Activated CD4-positive, alpha-beta T cell treated with anti-CD3 and anti-CD28 coated beads, Interleukin-2, amount 10 ng/mL, durations not matched to agents 24 days and 14 days (primary cell): ENCODE measurements around the gene ANKH. TPM values are rescaled to one million over a fixed set of nuclear protein-coding genes. Genes with fewer than 3 reads are reported as not detected.
"Not testable (repeated sequence)": the region's sequence is repeated elsewhere in the genome, so short reads cannot be mapped to it uniquely, and the experiment has no call there.

ENCODE experiments used
- DNase-seq: peaks from one replicate; pipeline ENCODE4 v3.0.0; 2022
- H3K27ac Mint-ChIP-seq: one replicate; pipeline ENCODE4 v1.8.0; 2022; ENCODE audit warnings: mild to moderate bottlenecking, mixed read lengths
- H3K27me3 Mint-ChIP-seq: one replicate; pipeline ENCODE4 v1.8.0; 2022; ENCODE audit warnings: mixed read lengths
- H3K36me3 Mint-ChIP-seq: one replicate; pipeline ENCODE4 v1.8.0; 2022; ENCODE audit warnings: low read depth, mild to moderate bottlenecking, mixed read lengths
- H3K4me1 Mint-ChIP-seq: one replicate; pipeline ENCODE4 v1.8.0; 2021; ENCODE audit warnings: mixed read lengths
- H3K4me3 Mint-ChIP-seq: one replicate; pipeline ENCODE4 v1.8.0; 2022; ENCODE audit warnings: mild to moderate bottlenecking, moderate library complexity, mixed read lengths
- H3K9me3 Mint-ChIP-seq: one replicate; pipeline ENCODE4 v1.8.0; 2021; ENCODE audit warnings: mixed read lengths
- intact Hi-C: fragments of 100-400 bp; cut with micrococcal nuclease; formaldehyde crosslinking; loops from one replicate; pipeline ENCODE4 v1.15.1; 2023
- total RNA-seq: library from RNA; stranded (reverse); gene quantifications from 2 replicates; pipeline ENCODE4 v1.2.3, GENCODE V29; 2022

Gene ANKH
- total RNA-seq, 1 donor from 2014 or later: 46.7 TPM

GRCh38 chr5:14859980-14860379 is 11.6 kb downstream of the ANKH start:
- H3K36me3 Mint-ChIP-seq: peaks cover 3% of the 10 kb centered on the region
- no peak overlapping the region for H3K27ac Mint-ChIP-seq
- no peak overlapping the region for H3K4me3 Mint-ChIP-seq
- DNase-seq: no peak
- intact Hi-C loops: no loop called here
- no peaks in the 10 kb centered on the region for H3K27me3 Mint-ChIP-seq
- no peaks in the 10 kb centered on the region for H3K9me3 Mint-ChIP-seq
- peaks cover 5% of the 10 kb centered on the region for H3K4me1 Mint-ChIP-seq

GRCh38 chr5:14859150-14859549 is 12.4 kb downstream of the ANKH start:
- no peak overlapping the region for H3K27ac Mint-ChIP-seq
- no peaks in the 10 kb centered on the region for H3K27me3 Mint-ChIP-seq
- intact Hi-C loops: no loop called here
- no peak overlapping the region for H3K4me3 Mint-ChIP-seq
- DNase-seq: no peak
- no peaks in the 10 kb centered on the region for H3K9me3 Mint-ChIP-seq
- H3K4me1 Mint-ChIP-seq: peaks cover 9% of the 10 kb centered on the region
- H3K36me3 Mint-ChIP-seq: peaks cover 3% of the 10 kb centered on the region

- DNase-seq: no peak
- Mint-ChIP-seq H3K36me3 (peaks cover 3% of the 10 kb centered on the region), H3K27ac (no peak overlapping the region), H3K9me3 (no peaks in the 10 kb centered on the region), H3K27me3 (no peaks in the 10 kb centered on the region), H3K4me3 (no peak overlapping the region), H3K4me1 (peaks cover 6% of the 10 kb centered on the region)
- intact Hi-C loops: no loop called here
These were observed 16.2 kb downstream of the ANKH start for GRCh38 chr5:14855366-14855765.

GRCh38 chr5:14854799-14855198 is 16.8 kb downstream of the ANKH start:
- H3K4me3 Mint-ChIP-seq: no peak overlapping the region
- no peaks in the 10 kb centered on the region for H3K9me3 Mint-ChIP-seq
- H3K27ac Mint-ChIP-seq: no peak overlapping the region
- DNase-seq: no peak
- peaks cover 3% of the 10 kb centered on the region for H3K36me3 Mint-ChIP-seq
- intact Hi-C loops: no loop called here
- peaks cover 6% of the 10 kb centered on the region for H3K4me1 Mint-ChIP-seq
- no peaks in the 10 kb centered on the region for H3K27me3 Mint-ChIP-seq

GRCh38 chr5:14853685-14854084 is 17.9 kb downstream of the ANKH start:
- Mint-ChIP-seq H3K4me1 (peaks cover 6% of the 10 kb centered on the region), H3K36me3 (no peaks in the 10 kb centered on the region), H3K9me3 (no peaks in the 10 kb centered on the region), H3K4me3 (no peak overlapping the region), H3K27ac (no peak overlapping the region), H3K27me3 (no peaks in the 10 kb centered on the region)
- intact Hi-C loops: no loop called here
- DNase-seq: no peak

- Mint-ChIP-seq H3K27ac (no peak overlapping the region), H3K4me3 (no peak overlapping the region), H3K4me1 (peaks cover 6% of the 10 kb centered on the region), H3K36me3 (peaks cover 3% of the 10 kb centered on the region), H3K27me3 (no peaks in the 10 kb centered on the region), H3K9me3 (no peaks in the 10 kb centered on the region)
- intact Hi-C loops: no loop called here
- no peak for DNase-seq
These were observed 18.8 kb downstream of the ANKH start for GRCh38 chr5:14852779-14853178.

- Mint-ChIP-seq H3K4me3 (no peak overlapping the region), H3K27ac (no peak overlapping the region), H3K9me3 (no peaks in the 10 kb centered on the region), H3K27me3 (no peaks in the 10 kb centered on the region), H3K36me3 (peaks cover 3% of the 10 kb centered on the region), H3K4me1 (peaks cover 6% of the 10 kb centered on the region)
- DNase-seq: no peak
- intact Hi-C loops: no loop called here
These were observed 19.5 kb downstream of the ANKH start for GRCh38 chr5:14851999-14852526.

- peaks cover 3% of the 10 kb centered on the region for H3K36me3 Mint-ChIP-seq
- intact Hi-C loops: no loop called here
- peaks cover 6% of the 10 kb centered on the region for H3K4me1 Mint-ChIP-seq
These were observed 20.0 kb downstream of the ANKH start for GRCh38 chr5:14851597-14851996.

GRCh38 chr5:14851050-14851419 is 20.5 kb downstream of the ANKH start:
- DNase-seq: no peak
- Mint-ChIP-seq H3K4me3 (no peak overlapping the region), H3K36me3 (peaks cover 3% of the 10 kb centered on the region), H3K27ac (no peak overlapping the region), H3K4me1 (peaks cover 6% of the 10 kb centered on the region), H3K27me3 (no peaks in the 10 kb centered on the region), H3K9me3 (no peaks in the 10 kb centered on the region)
- intact Hi-C loops: no loop called here

More at GRCh38 chr5:14851597-14851996, 20.0 kb downstream of the ANKH start:
- no peak overlapping the region for H3K27ac Mint-ChIP-seq
- DNase-seq: no peak
- H3K27me3 Mint-ChIP-seq: no peaks in the 10 kb centered on the region
- no peaks in the 10 kb centered on the region for H3K9me3 Mint-ChIP-seq
- no peak overlapping the region for H3K4me3 Mint-ChIP-seq

GRCh38 chr5:14850419-14851049 is 21.0 kb downstream of the ANKH start:
- H3K4me3 Mint-ChIP-seq: no peak overlapping the region
- intact Hi-C loops: no loop called here

GRCh38 chr5:14849516-14850294 is 21.9 kb downstream of the ANKH start:
- no peaks in the 10 kb centered on the region for H3K27me3 Mint-ChIP-seq
- no peak overlapping the region for H3K4me3 Mint-ChIP-seq
- H3K4me1 Mint-ChIP-seq: peaks cover under 1% of the 10 kb centered on the region
- H3K9me3 Mint-ChIP-seq: no peaks in the 10 kb centered on the region
- intact Hi-C loops: no loop called here
- H3K36me3 Mint-ChIP-seq: peaks cover 3% of the 10 kb centered on the region
- no peak overlapping the region for H3K27ac Mint-ChIP-seq
- no peak for DNase-seq

More at GRCh38 chr5:14850419-14851049, 21.0 kb downstream of the ANKH start:
- Mint-ChIP-seq H3K36me3 (peaks cover 3% of the 10 kb centered on the region), H3K9me3 (no peaks in the 10 kb centered on the region), H3K27me3 (no peaks in the 10 kb centered on the region), H3K4me1 (peaks cover 6% of the 10 kb centered on the region), H3K27ac (no peak overlapping the region)
- DNase-seq: no peak

- DNase-seq, H3K27ac Mint-ChIP-seq, intact Hi-C loops, H3K36me3 Mint-ChIP-seq, H3K4me1 Mint-ChIP-seq, H3K9me3 Mint-ChIP-seq, H3K27me3 Mint-ChIP-seq, H3K4me3 Mint-ChIP-seq: not testable (repeated sequence)
These were observed 22.6 kb downstream of the ANKH start for GRCh38 chr5:14848942-14849341.

GRCh38 chr5:14848385-14848784 is 23.2 kb downstream of the ANKH start:
- Mint-ChIP-seq H3K36me3 (peaks cover 3% of the 10 kb centered on the region), H3K27me3 (no peaks in the 10 kb centered on the region), H3K9me3 (no peaks in the 10 kb centered on the region), H3K4me1 (no peaks in the 10 kb centered on the region), H3K4me3 (no peak overlapping the region), H3K27ac (no peak overlapping the region)
- intact Hi-C loops: no loop called here
- DNase-seq: no peak

- no peak overlapping the region for H3K27ac Mint-ChIP-seq
- H3K9me3 Mint-ChIP-seq: no peaks in the 10 kb centered on the region
- peaks cover 3% of the 10 kb centered on the region for H3K36me3 Mint-ChIP-seq
- no peaks in the 10 kb centered on the region for H3K4me1 Mint-ChIP-seq
- no peak for DNase-seq
- no peaks in the 10 kb centered on the region for H3K27me3 Mint-ChIP-seq
- intact Hi-C loops: no loop called here
- H3K4me3 Mint-ChIP-seq: no peak overlapping the region
These were observed 24.1 kb downstream of the ANKH start for GRCh38 chr5:14847471-14847870.
